B cell (primary cell): ENCODE results near the gene SNPH. TPM values are rescaled to one million over a fixed set of nuclear protein-coding genes. Genes with fewer than 3 reads are reported as not detected.

ENCODE experiments used
- ATAC-seq: fragments of 200-7000 bp; cut with Tn5 transposase; one replicate; pipeline ENCODE4 v1.10.0; 2021; ENCODE audit warnings: low read depth, mild to moderate bottlenecking, moderate number of reproducible peaks, moderate library complexity
- CTCF ChIA-PET: fragments of 350-600 bp; sonication (Branson Sonifier 250); formaldehyde crosslinking; loops from one replicate; lab custom pipeline; 2021; ENCODE audit warnings: antibody characterized with exemption, inconsistent platforms; lab: Charles Lee
- POLR2A ChIA-PET: fragments of 350-600 bp; sonication (Branson Sonifier 250); formaldehyde crosslinking; loops from one replicate; lab custom pipeline; 2021; ENCODE audit warnings: antibody characterized with exemption; lab: Charles Lee
- DNase-seq: peaks from one replicate; pipeline ENCODE4 v3.0.0; 2013
- H2AFZ ChIP-seq: 2 replicates; pipeline ENCODE4 v1.6.1; 2012; ENCODE audit warnings: mild to moderate bottlenecking, low read depth, low read length; ENCODE audit not compliant: insufficient read depth, poor library complexity, severe bottlenecking
- H3K27ac ChIP-seq, 2 donors: 1 replicate in 1 of 2; 2 replicates in 1 of 2; pipeline ENCODE4 v1.5.1; 2012 to 2013; ENCODE audit warnings: low read length in 2 of 2, mild to moderate bottlenecking in 2 of 2, moderate library complexity in 1 of 2
- H3K27me3 ChIP-seq, 4 experiments: fragments of 200-600 bp in 1 of 4; sonication (generic) in 1 of 4; replicated peaks in 1 of 4; 1 replicate in 2 of 4; 2 replicates in 2 of 4; pipeline versions ENCODE4 v1.6.1 to v1.7.0; 2013 to 2016; ENCODE audit warnings: low read length in 3 of 4, mild to moderate bottlenecking in 2 of 4, mixed read lengths in 1 of 4, moderate library complexity in 1 of 4; ENCODE audit not compliant: insufficient read depth in 4 of 4, control insufficient read depth in 3 of 4; ENCODE audit errors: control extremely low read depth in 1 of 4
- H3K36me3 ChIP-seq, 2 experiments: replicated peaks in 1 of 2; 1 replicate in 1 of 2; 2 replicates in 1 of 2; pipeline versions ENCODE4 v1.6.1 to v1.7.1; 2013; ENCODE audit warnings: low read length in 1 of 2; ENCODE audit not compliant: insufficient read depth in 2 of 2, control insufficient read depth in 1 of 2; ENCODE audit errors: control extremely low read depth in 1 of 2, extremely low read depth in 1 of 2
- H3K4me1 ChIP-seq, 2 donors: fragments of 200-600 bp in 1 of 2; sonication (generic) in 1 of 2; 1 replicate in 1 of 2; 2 replicates in 1 of 2; pipeline versions ENCODE4 v1.5.1 to v1.6.1; 2013 to 2017; ENCODE audit warnings: low read length in 2 of 2; ENCODE audit not compliant: control insufficient read depth in 2 of 2, insufficient read depth in 2 of 2
- H3K4me2 ChIP-seq: replicated peaks from 2 replicates; pipeline ENCODE3; 2012; ENCODE audit warnings: mild to moderate bottlenecking, low read depth, low read length; ENCODE audit not compliant: poor library complexity, severe bottlenecking
- H3K4me3 ChIP-seq, 5 experiments: fragments of 200-600 bp in 1 of 5; sonication (generic) in 1 of 5; 1 replicate in 3 of 5; 2 replicates in 2 of 5; pipeline versions ENCODE4 v1.5.1 to v1.7.0; 2011 to 2016; ENCODE audit warnings: low read length in 4 of 5, mild to moderate bottlenecking in 4 of 5, low read depth in 2 of 5, control low read depth in 1 of 5, moderate library complexity in 1 of 5; ENCODE audit not compliant: insufficient read depth in 1 of 5; ENCODE audit errors: control extremely low read depth in 1 of 5, extremely low read depth in 1 of 5
- H3K79me2 ChIP-seq: fragments of 200-600 bp; sonication (generic); one replicate; pipeline ENCODE4 v1.6.0; 2016; ENCODE audit warnings: low read length; ENCODE audit not compliant: control insufficient read depth, insufficient read depth
- H3K9ac ChIP-seq: fragments of 200-600 bp; sonication (generic); 2 replicates; pipeline ENCODE4 v1.6.1; 2017; ENCODE audit warnings: mild to moderate bottlenecking, low read length, moderate library complexity
- H3K9me3 ChIP-seq, 3 donors: one replicate each; pipeline versions ENCODE4 v1.6.1 to v1.7.1; 2013; ENCODE audit warnings: low read length in 2 of 3; ENCODE audit not compliant: control insufficient read depth in 2 of 3, insufficient read depth in 1 of 3; ENCODE audit errors: control extremely low read depth in 1 of 3
- H4K20me1 ChIP-seq: 2 replicates; pipeline ENCODE4 v1.6.0; 2012; ENCODE audit warnings: mild to moderate bottlenecking, low read length; ENCODE audit not compliant: insufficient read depth, control insufficient read depth, poor library complexity, severe bottlenecking
- H3K27ac Mint-ChIP-seq: one replicate; pipeline ENCODE4 v1.8.0; 2021; ENCODE audit warnings: mixed read lengths
- H3K27me3 Mint-ChIP-seq: one replicate; pipeline ENCODE4 v1.8.0; 2021; ENCODE audit warnings: mixed read lengths
- H3K4me1 Mint-ChIP-seq: one replicate; pipeline ENCODE4 v1.8.0; 2021; ENCODE audit warnings: mixed read lengths
- H3K4me3 Mint-ChIP-seq: one replicate; pipeline ENCODE4 v1.8.0; 2021; ENCODE audit warnings: mixed read lengths
- H3K9me3 Mint-ChIP-seq: one replicate; pipeline ENCODE4 v1.8.0; 2022; ENCODE audit warnings: mixed read lengths; ENCODE audit not compliant: insufficient read depth
- EZH2 ChIP-seq: IDR thresholded peaks from 2 replicates; pipeline ENCODE4 v1.6.1; 2012; ENCODE audit warnings: borderline replicate concordance, low read depth, mild to moderate bottlenecking, moderate library complexity, low read length; ENCODE audit not compliant: insufficient read depth, poor library complexity, severe bottlenecking
- WGBS: methylation state at CpG from one replicate; pipeline ENCODE4 v1.1.5; 2013; ENCODE audit warnings: missing lambda C conversion rate; ENCODE audit not compliant: insufficient coverage; 5-methylcytosine and 5-hydroxymethylcytosine counted together
- intact Hi-C: fragments of 100-400 bp; cut with micrococcal nuclease; formaldehyde crosslinking; loops from one replicate; pipeline ENCODE4 v1.10.0; 2022
- polyA plus RNA-seq: library from polyadenylated mRNA; depleted of rRNA; stranded (reverse); fragments of >200 nt; gene quantifications from 2 replicates; pipeline ENCODE4 v1.2.3, GENCODE V29; 2012
- total RNA-seq, 2 donors: library from RNA; stranded (reverse); fragments of 120-200 nt in 1 of 2; gene quantifications; 1 replicate in 1 of 2; 2 replicates in 1 of 2; pipeline versions ENCODE4 v1.2.3 to v1.2.4, GENCODE V29; 2013 to 2022
- TF ChIP-seq, protein P1 (sequence below): fragments of 200-600 bp; IDR thresholded peaks from one replicate; pipeline ENCODE4 v1.8.0; 2022; ENCODE audit warnings: antibody characterized with exemption, mild to moderate bottlenecking

SNPH gene
- total and polyA plus RNA-seq, 2 donors (not counting 1 experiment from before 2014, with no cell fraction given): 0.67 to 3.0 TPM

GRCh38 chr20:1296117-1296610, 30.1 kb downstream of the SNPH start:
- POLR2A ChIA-PET: interaction anchor here (0.8 kb wide), 1 partner anchor 31 kb away, joined by 4 read pairs; no protein-coding TSS in a partner anchor

GRCh38 chr20:1296922-1297321, 30.8 kb downstream of the SNPH start:
- no peak overlapping the region for H3K4me3 ChIP-seq
- H3K9me3 ChIP-seq: no peaks in the 10 kb centered on the region
- no peaks in the 10 kb centered on the region for H3K36me3 ChIP-seq
- no peak overlapping the region for H2AFZ ChIP-seq
- no peaks in the 10 kb centered on the region for H3K79me2 ChIP-seq
- TF ChIP-seq, protein P1, sequence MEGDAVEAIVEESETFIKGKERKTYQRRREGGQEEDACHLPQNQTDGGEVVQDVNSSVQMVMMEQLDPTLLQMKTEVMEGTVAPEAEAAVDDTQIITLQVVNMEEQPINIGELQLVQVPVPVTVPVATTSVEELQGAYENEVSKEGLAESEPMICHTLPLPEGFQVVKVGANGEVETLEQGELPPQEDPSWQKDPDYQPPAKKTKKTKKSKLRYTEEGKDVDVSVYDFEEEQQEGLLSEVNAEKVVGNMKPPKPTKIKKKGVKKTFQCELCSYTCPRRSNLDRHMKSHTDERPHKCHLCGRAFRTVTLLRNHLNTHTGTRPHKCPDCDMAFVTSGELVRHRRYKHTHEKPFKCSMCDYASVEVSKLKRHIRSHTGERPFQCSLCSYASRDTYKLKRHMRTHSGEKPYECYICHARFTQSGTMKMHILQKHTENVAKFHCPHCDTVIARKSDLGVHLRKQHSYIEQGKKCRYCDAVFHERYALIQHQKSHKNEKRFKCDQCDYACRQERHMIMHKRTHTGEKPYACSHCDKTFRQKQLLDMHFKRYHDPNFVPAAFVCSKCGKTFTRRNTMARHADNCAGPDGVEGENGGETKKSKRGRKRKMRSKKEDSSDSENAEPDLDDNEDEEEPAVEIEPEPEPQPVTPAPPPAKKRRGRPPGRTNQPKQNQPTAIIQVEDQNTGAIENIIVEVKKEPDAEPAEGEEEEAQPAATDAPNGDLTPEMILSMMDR: no peak
- TF ChIP-seq EZH2: no peak
- Mint-ChIP-seq H3K4me1 (no peaks in the 10 kb centered on the region), H3K27ac (no peak overlapping the region), H3K4me3 (no peak overlapping the region), H3K27me3 (no peaks in the 10 kb centered on the region), H3K9me3 (no peaks in the 10 kb centered on the region)
- ATAC-seq (no peak), DNase-seq (no peak)
- intact Hi-C loops: no loop called here
- H3K4me2 ChIP-seq: no peak overlapping the region
- WGBS: 93% methylated on average over 14 of the region's 14 CpGs
- H3K27me3 ChIP-seq: no peaks in the 10 kb centered on the region
- no peaks in the 10 kb centered on the region for H4K20me1 ChIP-seq
- ChIA-PET CTCF (interaction anchor here (2.5 kb wide), 1 partner anchor 15 kb away, joined by 12 read pairs; no protein-coding TSS in a partner anchor), POLR2A (interaction anchor here (0.8 kb wide), 1 partner anchor 31 kb away, joined by 4 read pairs; no protein-coding TSS in a partner anchor)
- H3K27ac ChIP-seq: no peak overlapping the region
- H3K4me1 ChIP-seq: no peaks in the 10 kb centered on the region
- no peak overlapping the region for H3K9ac ChIP-seq

More at GRCh38 chr20:1296117-1296610, 30.1 kb downstream of the SNPH start:
- no peak for TF ChIP-seq EZH2
- TF ChIP-seq, protein P1: no peak
- CTCF ChIA-PET: no interaction called here
- no peaks in the 10 kb centered on the region for H4K20me1 ChIP-seq
- H3K27me3 ChIP-seq: no peaks in the 10 kb centered on the region
- no peak overlapping the region for H2AFZ ChIP-seq
- H3K9me3 ChIP-seq: no peaks in the 10 kb centered on the region
- WGBS: 96% methylated on average over 14 of the region's 20 CpGs
- no peaks in the 10 kb centered on the region for H3K27me3 Mint-ChIP-seq
- no peaks in the 10 kb centered on the region for H3K79me2 ChIP-seq
- intact Hi-C loops: no loop called here
- H3K4me3 ChIP-seq: no peak overlapping the region
- no peaks in the 10 kb centered on the region for H3K4me1 Mint-ChIP-seq
- ATAC-seq (no peak), DNase-seq (no peak)
- no peak overlapping the region for H3K9ac ChIP-seq
- H3K4me3 Mint-ChIP-seq: no peak overlapping the region
- no peak overlapping the region for H3K4me2 ChIP-seq
- H3K36me3 ChIP-seq: no peaks in the 10 kb centered on the region
- H3K4me1 ChIP-seq: no peaks in the 10 kb centered on the region
- no peak overlapping the region for H3K27ac Mint-ChIP-seq
- no peak overlapping the region for H3K27ac ChIP-seq
- H3K9me3 Mint-ChIP-seq: no peaks in the 10 kb centered on the region
